ENCODE measurements around the gene HSF2BP.

GRCh38 chr21:43598416-43599120, 60.7 kb downstream of the HSF2BP start:
- TF ChIP-seq POLR2AphosphoS5 (IDR thresholded peaks at IDR 0.05) (no peak), MXI1 (conservative IDR thresholded peaks at IDR 0.05; ENCODE audit: poor library complexity, severe bottlenecking) (no peak), CTCF (IDR thresholded peaks at IDR 0.05; ENCODE audit: poor library complexity, severe bottlenecking) (no peak)
